ENCODE data around the gene ARSG.

Gene ARSG

DNA sequence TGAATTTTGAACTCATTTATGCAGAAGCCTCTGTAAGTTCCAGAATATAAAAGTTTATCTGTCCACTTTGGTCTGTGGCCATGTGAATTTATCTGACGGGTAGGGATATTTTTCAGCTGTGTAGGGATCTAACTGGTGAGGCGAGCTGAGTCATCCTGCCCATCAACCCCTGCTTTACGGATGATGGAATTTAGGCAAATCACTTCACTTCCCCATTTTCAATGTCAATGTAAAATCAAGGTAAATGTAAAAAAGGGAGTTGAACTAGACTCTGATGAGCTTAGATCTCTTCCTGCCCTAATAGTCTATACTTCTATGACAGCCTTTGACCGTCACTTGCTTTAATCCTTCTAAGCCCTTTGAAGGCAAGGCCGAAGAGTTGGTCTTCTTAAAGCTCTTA, 2.9 kb upstream of the ARSG start:
- Histone ChIP-seq H3K36me3 (ENCODE audit: control insufficient read depth in 1 of 2, insufficient read depth in 2 of 2, low read length in 2 of 2) (no peaks in the 10 kb centered on the region), H3K4me1 (ENCODE audit: control insufficient read depth in 1 of 2, insufficient read depth in 2 of 2, low read length in 2 of 2) (peaks cover 5 to 23% of the 10 kb centered on the region in 2 donors), H3K4me3 (ENCODE audit: low read depth in 1 of 2, low read length in 2 of 2) (no peak overlapping the region), H3K9me3 (ENCODE audit: control insufficient read depth in 1 of 2, low read length in 2 of 2) (no peaks in the 10 kb centered on the region), H3K27ac (ENCODE audit: low read length) (no peak overlapping the region), H3K27me3 (ENCODE audit: low read depth, low read length) (peaks cover 8% of the 10 kb centered on the region)

DNA sequence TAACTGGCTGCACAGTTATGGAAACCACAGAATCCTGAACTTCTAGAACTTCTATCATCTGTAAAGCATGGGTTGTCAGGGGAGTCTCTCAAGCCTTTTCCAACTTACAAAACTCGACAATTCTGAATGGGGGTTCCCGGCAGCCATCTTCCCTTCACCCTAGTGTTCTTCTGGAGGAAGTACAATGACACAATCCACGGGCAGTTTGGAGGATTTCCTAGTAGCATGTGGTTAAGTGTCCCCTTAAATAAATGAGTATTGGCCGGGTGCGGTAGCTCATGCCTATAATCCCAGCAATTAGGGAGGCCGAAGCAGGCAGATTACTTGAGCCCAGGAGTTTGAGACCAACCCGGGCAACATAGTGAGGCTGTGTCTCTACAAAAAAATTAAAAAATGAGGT, 2.5 kb upstream of the ARSG start:
- H3K27ac ChIP-seq (ENCODE audit: low read length), result peak overlapping the region; percentile 18

DNA sequence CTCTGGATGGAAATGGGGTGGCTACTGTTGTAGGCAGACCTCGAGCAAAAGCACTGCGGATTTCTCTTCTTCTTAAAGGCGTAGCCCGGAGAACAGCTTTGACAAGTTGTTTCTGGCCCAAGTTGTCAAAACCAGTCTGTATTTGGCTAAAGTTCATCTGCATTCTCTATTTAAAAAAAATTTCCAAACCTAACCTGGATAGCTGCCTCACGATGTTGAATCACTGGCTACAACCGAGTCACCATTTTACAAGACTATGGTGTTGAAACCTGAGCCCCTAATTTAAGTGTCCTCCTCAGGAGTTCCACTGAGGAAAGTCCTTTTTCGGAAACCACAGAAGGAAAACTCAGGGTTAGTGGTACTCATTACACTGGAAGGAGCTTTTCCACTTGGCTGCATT, 1.8 kb upstream of the ARSG start:
- Histone ChIP-seq H3K4me3 (ENCODE audit: low read depth in 1 of 2, low read length in 2 of 2) (peak overlapping the region in 1 of 2 donors; percentile 52), H3K36me3 (ENCODE audit: control insufficient read depth in 1 of 2, insufficient read depth in 2 of 2, low read length in 2 of 2) (no peaks in the 10 kb centered on the region), H3K27me3 (ENCODE audit: low read depth, low read length) (peaks cover 8% of the 10 kb centered on the region), H3K4me1 (ENCODE audit: control insufficient read depth in 1 of 2, insufficient read depth in 2 of 2, low read length in 2 of 2) (peaks cover 5 to 23% of the 10 kb centered on the region in 2 donors), H3K27ac (ENCODE audit: low read length) (peak overlapping the region; percentile 18), H3K9me3 (ENCODE audit: control insufficient read depth in 1 of 2, low read length in 2 of 2) (no peaks in the 10 kb centered on the region)

More for the DNA sequence above, 2.5 kb upstream of the ARSG start:
- no peaks in the 10 kb centered on the region for H3K9me3 ChIP-seq (ENCODE audit: control insufficient read depth in 1 of 2, low read length in 2 of 2)
- H3K36me3 ChIP-seq (ENCODE audit: control insufficient read depth in 1 of 2, insufficient read depth in 2 of 2, low read length in 2 of 2), result no peaks in the 10 kb centered on the region
- H3K27me3 ChIP-seq (ENCODE audit: low read depth, low read length), result peaks cover 8% of the 10 kb centered on the region
- no peak overlapping the region for H3K4me3 ChIP-seq (ENCODE audit: low read depth in 1 of 2, low read length in 2 of 2)
- H3K4me1 ChIP-seq (ENCODE audit: control insufficient read depth in 1 of 2, insufficient read depth in 2 of 2, low read length in 2 of 2), result peaks cover 5 to 23% of the 10 kb centered on the region in 2 donors

DNA sequence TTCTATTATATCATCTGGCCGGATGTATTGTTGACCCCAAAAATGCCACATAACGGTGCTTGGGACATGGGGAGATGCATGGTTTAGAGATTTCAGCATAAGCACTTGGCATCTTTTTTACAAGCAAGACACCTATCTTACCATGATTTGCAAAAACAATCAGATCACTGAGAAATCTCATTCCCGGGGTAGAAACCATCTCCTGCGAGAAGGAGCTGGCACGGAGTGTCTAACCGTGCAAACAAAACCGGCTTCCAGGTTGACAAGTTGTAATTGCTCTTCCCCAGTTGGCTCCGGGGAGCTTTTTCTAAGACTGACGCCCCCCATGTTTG, 1.4 kb upstream of the ARSG start:
- Histone ChIP-seq H3K9me3 (ENCODE audit: control insufficient read depth in 1 of 2, low read length in 2 of 2) (no peaks in the 10 kb centered on the region), H3K27ac (ENCODE audit: low read length) (peak overlapping the region; percentile 18), H3K36me3 (ENCODE audit: control insufficient read depth in 1 of 2, insufficient read depth in 2 of 2, low read length in 2 of 2) (no peaks in the 10 kb centered on the region), H3K4me3 (ENCODE audit: low read depth in 1 of 2, low read length in 2 of 2) (peak overlapping the region; percentile 52 to 87), H3K27me3 (ENCODE audit: low read depth, low read length) (peaks cover 10% of the 10 kb centered on the region), H3K4me1 (ENCODE audit: control insufficient read depth in 1 of 2, insufficient read depth in 2 of 2, low read length in 2 of 2) (peaks cover 5 to 23% of the 10 kb centered on the region in 2 donors)

DNA sequence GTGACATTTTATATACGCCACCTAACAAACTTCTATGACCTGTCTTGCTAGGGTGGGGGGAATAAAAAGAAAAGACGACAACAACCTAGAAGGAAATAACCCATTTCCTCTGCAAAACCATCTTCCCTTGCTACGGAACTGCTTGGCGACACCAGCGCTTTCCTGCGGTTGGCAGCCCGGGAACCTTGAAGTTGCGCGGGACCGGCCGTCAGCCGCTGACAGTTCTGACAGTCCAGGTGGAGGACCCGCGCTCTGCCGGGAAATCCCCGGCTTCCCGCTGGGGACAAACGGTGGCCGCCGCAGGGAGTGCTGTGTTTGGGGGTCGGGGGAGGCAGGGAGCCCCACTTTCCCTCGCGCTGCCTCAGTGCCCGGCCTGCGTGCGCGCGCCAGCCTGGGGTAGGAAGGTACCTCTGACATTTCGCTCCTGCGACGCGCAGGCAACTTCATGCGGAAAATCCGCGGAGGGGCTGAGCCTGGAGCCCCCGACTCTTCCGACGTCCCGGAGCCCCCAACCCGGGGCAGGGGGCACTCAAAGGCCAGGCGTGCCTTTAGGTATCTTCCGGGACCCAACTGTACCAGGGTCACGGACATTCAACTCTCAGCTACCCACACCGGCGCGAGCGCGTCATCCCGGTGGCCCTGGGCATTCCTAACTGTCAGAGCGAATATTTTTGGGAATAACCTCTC, 884 bp upstream of the ARSG start:
- H3K27me3 ChIP-seq (ENCODE audit: low read depth, low read length), result peaks cover 14% of the 10 kb centered on the region

DNA sequence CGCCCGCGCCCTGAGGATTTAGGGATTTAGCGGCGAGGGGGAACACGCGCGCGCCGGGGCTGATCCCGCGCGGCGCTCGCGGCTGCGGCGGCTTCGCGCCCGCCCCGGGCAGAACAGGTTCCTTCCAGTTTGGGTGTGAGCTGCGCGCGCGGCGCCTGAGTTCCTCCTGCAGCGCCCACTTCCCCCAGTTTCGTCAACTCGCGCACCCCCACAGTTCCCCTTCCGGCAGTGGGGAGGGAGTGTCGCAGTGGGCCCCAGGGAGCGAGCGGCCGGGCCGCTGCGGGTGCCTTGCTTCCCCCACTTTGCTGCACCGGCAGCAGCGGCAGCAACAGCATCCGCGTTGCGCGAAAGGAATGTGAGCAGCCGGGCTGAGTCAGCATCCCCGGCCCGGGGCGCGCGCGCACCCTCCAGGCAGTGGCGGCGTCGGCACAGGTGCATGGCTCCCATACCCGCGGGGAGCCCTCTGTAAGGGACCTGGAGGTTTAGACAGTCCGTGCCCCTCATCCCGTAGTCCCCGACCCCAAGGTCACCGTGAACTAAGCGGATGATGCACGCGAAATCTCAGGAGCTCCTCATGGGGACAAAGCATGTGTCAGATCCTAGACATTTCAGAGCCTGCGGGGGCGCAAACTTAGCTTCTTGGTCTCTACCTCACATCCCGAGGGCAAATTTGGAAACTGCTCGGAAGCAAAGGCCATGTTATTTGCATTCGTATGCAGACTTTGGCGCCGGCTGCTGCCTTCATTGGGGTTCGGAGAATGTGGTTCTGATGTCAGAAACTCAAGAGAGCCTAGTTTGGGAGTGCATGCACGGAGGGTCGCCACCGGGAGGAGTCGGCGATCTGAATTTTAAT, 767 bp downstream of the ARSG start:
- Histone ChIP-seq H3K4me3 (ENCODE audit: low read depth in 1 of 2, low read length in 2 of 2) (peak overlapping the region; percentile 50 to 87), H3K27me3 (ENCODE audit: low read depth, low read length) (peaks cover 14% of the 10 kb centered on the region), H3K4me1 (ENCODE audit: control insufficient read depth in 1 of 2, insufficient read depth in 2 of 2, low read length in 2 of 2) (peaks cover 5 to 23% of the 10 kb centered on the region in 2 donors), H3K9me3 (ENCODE audit: control insufficient read depth in 1 of 2, low read length in 2 of 2) (no peaks in the 10 kb centered on the region), H3K27ac (ENCODE audit: low read length) (peak overlapping the region; percentile 40), H3K36me3 (ENCODE audit: control insufficient read depth in 1 of 2, insufficient read depth in 2 of 2, low read length in 2 of 2) (no peaks in the 10 kb centered on the region)

More for the DNA sequence above, 884 bp upstream of the ARSG start:
- Histone ChIP-seq H3K27ac (ENCODE audit: low read length) (peak overlapping the region; percentile 60), H3K36me3 (ENCODE audit: control insufficient read depth in 1 of 2, insufficient read depth in 2 of 2, low read length in 2 of 2) (no peaks in the 10 kb centered on the region), H3K4me1 (ENCODE audit: control insufficient read depth in 1 of 2, insufficient read depth in 2 of 2, low read length in 2 of 2) (peaks cover 5 to 23% of the 10 kb centered on the region in 2 donors), H3K9me3 (ENCODE audit: control insufficient read depth in 1 of 2, low read length in 2 of 2) (no peaks in the 10 kb centered on the region), H3K4me3 (ENCODE audit: low read depth in 1 of 2, low read length in 2 of 2) (peak overlapping the region; percentile 52 to 87)

DNA sequence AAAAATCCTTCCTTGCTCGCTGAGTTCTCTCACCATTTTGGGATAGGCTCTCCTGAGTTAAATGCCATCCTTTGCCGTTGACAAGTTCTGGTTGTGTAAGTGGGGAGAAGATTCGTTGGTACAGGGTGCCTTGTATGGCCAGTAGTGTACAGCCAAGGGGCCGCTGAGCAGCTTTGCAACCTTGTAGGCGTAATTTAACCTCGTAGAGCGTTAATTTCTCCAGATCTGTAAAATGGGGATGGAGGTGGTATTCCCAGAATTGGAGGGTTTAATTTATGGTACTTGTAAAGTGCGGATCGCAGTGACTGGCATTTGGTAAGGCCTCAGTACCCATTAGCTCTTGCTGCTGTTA, 1.4 kb downstream of the ARSG start:
- peak overlapping the region; percentile 50 to 87 for H3K4me3 ChIP-seq (ENCODE audit: low read depth in 1 of 2, low read length in 2 of 2)
- peak overlapping the region; percentile 40 for H3K27ac ChIP-seq (ENCODE audit: low read length)
- H3K9me3 ChIP-seq (ENCODE audit: control insufficient read depth in 1 of 2, low read length in 2 of 2), result no peaks in the 10 kb centered on the region
- H3K4me1 ChIP-seq (ENCODE audit: control insufficient read depth in 1 of 2, insufficient read depth in 2 of 2, low read length in 2 of 2), result peaks cover 5 to 23% of the 10 kb centered on the region in 2 donors
- H3K27me3 ChIP-seq (ENCODE audit: low read depth, low read length), result peaks cover 14% of the 10 kb centered on the region
- H3K36me3 ChIP-seq (ENCODE audit: control insufficient read depth in 1 of 2, insufficient read depth in 2 of 2, low read length in 2 of 2), result no peaks in the 10 kb centered on the region

DNA sequence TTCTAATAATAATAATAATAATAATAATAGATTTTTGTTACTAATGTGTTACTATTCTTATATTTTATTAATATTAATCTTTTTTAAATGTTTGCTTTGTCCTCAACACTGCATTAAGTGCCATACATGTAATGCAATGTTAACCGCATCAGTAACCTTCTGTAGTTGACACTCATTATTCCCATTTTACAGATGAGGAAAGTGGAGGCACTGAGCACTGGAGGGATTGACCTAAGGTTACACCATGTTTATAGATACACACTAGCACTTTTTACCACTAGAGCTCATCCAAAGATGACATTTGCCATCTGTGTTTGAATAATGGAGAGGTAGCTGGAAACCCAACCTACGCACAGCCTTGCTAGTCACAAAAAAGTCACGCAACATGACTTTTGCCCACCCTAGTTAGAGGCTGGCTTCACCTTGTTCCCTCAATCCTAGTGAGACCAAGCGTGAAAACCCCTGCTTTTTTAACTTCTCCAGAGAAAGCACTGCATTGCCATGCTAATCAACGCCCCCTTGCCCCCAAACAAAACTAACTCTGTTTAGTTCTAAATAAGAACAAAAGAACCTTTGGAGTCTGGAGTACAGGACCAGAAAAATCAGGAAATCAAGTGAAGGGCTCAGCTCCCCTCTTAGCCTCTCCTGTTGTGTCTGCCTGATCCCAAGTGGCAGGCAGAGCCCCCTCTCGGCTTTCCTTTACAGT, 2.3 kb downstream of the ARSG start:
- H3K4me3 ChIP-seq (ENCODE audit: low read depth in 1 of 2, low read length in 2 of 2), result no peak overlapping the region
- H3K9me3 ChIP-seq (ENCODE audit: control insufficient read depth in 1 of 2, low read length in 2 of 2), result no peaks in the 10 kb centered on the region
- H3K27ac ChIP-seq (ENCODE audit: low read length), result no peak overlapping the region
- peaks cover 14% of the 10 kb centered on the region for H3K27me3 ChIP-seq (ENCODE audit: low read depth, low read length)
- H3K36me3 ChIP-seq (ENCODE audit: control insufficient read depth in 1 of 2, insufficient read depth in 2 of 2, low read length in 2 of 2), result no peaks in the 10 kb centered on the region
- H3K4me1 ChIP-seq (ENCODE audit: control insufficient read depth in 1 of 2, insufficient read depth in 2 of 2, low read length in 2 of 2), result peaks cover 5 to 23% of the 10 kb centered on the region in 2 donors

DNA sequence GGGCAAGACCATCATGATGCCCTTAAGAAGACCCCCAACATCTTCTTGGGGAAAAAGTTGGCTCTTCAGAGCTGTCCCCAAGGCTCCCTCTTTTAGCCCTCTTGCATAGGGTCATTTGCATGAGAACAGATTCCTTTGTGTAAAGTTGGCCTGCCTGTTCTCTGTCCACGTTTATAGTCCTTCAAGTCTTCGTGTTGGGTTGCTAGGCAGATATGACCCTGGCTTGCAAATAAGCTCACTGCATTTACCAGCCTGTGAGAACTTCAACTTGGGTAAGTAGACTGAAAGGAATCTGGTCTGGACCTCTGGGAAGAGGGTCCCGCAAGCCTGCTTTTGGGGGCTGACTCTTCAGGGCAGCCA, 2.9 kb downstream of the ARSG start:
- Histone ChIP-seq H3K4me3 (ENCODE audit: low read depth in 1 of 2, low read length in 2 of 2) (no peak overlapping the region), H3K27me3 (ENCODE audit: low read depth, low read length) (peaks cover 14% of the 10 kb centered on the region), H3K9me3 (ENCODE audit: control insufficient read depth in 1 of 2, low read length in 2 of 2) (no peaks in the 10 kb centered on the region), H3K36me3 (ENCODE audit: control insufficient read depth in 1 of 2, insufficient read depth in 2 of 2, low read length in 2 of 2) (no peaks in the 10 kb centered on the region), H3K27ac (ENCODE audit: low read length) (no peak overlapping the region), H3K4me1 (ENCODE audit: control insufficient read depth in 1 of 2, insufficient read depth in 2 of 2, low read length in 2 of 2) (peaks cover 5 to 23% of the 10 kb centered on the region in 2 donors)

DNA sequence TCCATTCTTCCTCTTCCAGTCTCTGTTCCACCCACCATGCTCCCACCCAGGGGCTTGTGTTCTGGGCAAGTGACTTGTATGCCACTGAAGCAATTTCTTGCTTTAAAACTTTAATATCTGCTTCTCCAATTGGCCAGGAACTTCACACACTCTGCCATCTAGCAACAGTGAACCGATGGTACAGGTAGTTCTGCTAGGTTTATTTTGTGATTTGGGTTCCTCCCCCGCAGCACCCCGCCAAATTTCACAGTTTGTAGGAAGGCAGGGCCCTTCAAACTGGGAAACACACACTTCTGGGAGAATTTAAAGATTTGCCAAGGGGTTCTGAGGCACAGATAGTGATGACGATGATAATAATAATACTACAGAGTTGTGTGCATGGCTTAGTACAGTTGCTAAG, 3.3 kb downstream of the ARSG start:
- Histone ChIP-seq H3K4me1 (ENCODE audit: control insufficient read depth in 1 of 2, insufficient read depth in 2 of 2, low read length in 2 of 2) (peaks cover 5 to 23% of the 10 kb centered on the region in 2 donors), H3K9me3 (ENCODE audit: control insufficient read depth in 1 of 2, low read length in 2 of 2) (no peaks in the 10 kb centered on the region), H3K4me3 (ENCODE audit: low read depth in 1 of 2, low read length in 2 of 2) (no peak overlapping the region), H3K27ac (ENCODE audit: low read length) (no peak overlapping the region), H3K36me3 (ENCODE audit: control insufficient read depth in 1 of 2, insufficient read depth in 2 of 2, low read length in 2 of 2) (no peaks in the 10 kb centered on the region), H3K27me3 (ENCODE audit: low read depth, low read length) (peaks cover 14% of the 10 kb centered on the region)

DNA sequence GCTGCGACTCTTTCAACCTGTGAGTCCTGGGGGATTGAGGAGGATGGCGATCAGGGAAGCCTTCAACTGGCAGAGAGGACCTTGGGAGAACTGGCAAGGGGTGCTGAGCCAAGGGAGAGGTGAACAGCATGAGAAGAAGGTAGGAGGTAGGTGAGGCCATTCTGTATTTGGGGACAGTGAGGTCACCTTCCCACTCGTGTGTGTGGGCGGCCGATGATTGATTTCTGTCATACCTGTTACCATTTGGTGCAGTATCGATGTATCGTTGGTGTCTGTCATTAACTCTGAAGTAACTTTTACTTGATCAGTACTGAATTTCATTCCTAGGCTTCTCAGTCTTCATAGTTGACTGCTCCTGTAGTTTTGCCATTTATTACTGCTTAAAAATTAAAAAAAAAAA, 3.8 kb downstream of the ARSG start:
- Histone ChIP-seq H3K4me1 (ENCODE audit: control insufficient read depth in 1 of 2, insufficient read depth in 2 of 2, low read length in 2 of 2) (peaks cover 5 to 21% of the 10 kb centered on the region in 2 donors), H3K36me3 (ENCODE audit: control insufficient read depth in 1 of 2, insufficient read depth in 2 of 2, low read length in 2 of 2) (no peaks in the 10 kb centered on the region), H3K9me3 (ENCODE audit: control insufficient read depth in 1 of 2, low read length in 2 of 2) (no peaks in the 10 kb centered on the region), H3K4me3 (ENCODE audit: low read depth in 1 of 2, low read length in 2 of 2) (no peak overlapping the region), H3K27me3 (ENCODE audit: low read depth, low read length) (peaks cover 14% of the 10 kb centered on the region), H3K27ac (ENCODE audit: low read length) (no peak overlapping the region)
